H9 (cell line): ENCODE data around the gene PITPNB. TPM values are rescaled to one million over a fixed set of nuclear protein-coding genes. Genes with fewer than 3 reads are reported as not detected.

ENCODE experiments used
- DNase-seq: peaks from one replicate; pipeline ENCODE4 v3.0.0-alpha.2; 2017
- H2AFZ ChIP-seq: one replicate; pipeline ENCODE4 v1.6.1; 2013; ENCODE audit warnings: mild to moderate bottlenecking, low read length, control low read depth, moderate library complexity
- H2AK5ac ChIP-seq: 2 replicates; pipeline ENCODE4 v1.6.1; 2013; ENCODE audit warnings: low read length, control low read depth, mixed read lengths; ENCODE audit not compliant: insufficient read length
- H2BK120ac ChIP-seq: one replicate; pipeline ENCODE4 v1.6.1; 2013; ENCODE audit warnings: low read depth, mild to moderate bottlenecking, low read length, control low read depth, inconsistent platforms; ENCODE audit not compliant: poor library complexity, severe bottlenecking
- H2BK12ac ChIP-seq: 2 replicates; pipeline ENCODE4 v1.6.1; 2013; ENCODE audit warnings: low read length, control low read depth, mixed read lengths, low read depth; ENCODE audit not compliant: insufficient read length
- H2BK15ac ChIP-seq: 2 replicates; pipeline ENCODE4 v1.6.1; 2013; ENCODE audit warnings: low read depth, low read length, control low read depth
- H2BK20ac ChIP-seq: one replicate; pipeline ENCODE4 v1.6.1; 2013; ENCODE audit warnings: low read depth, mild to moderate bottlenecking, low read length, control low read depth, inconsistent platforms; ENCODE audit not compliant: poor library complexity, severe bottlenecking
- H2BK5ac ChIP-seq: 2 replicates; pipeline ENCODE4 v1.6.1; 2013; ENCODE audit warnings: low read length, control low read depth, mixed read lengths; ENCODE audit not compliant: insufficient read length
- H3K14ac ChIP-seq: 2 replicates; pipeline ENCODE4 v1.6.1; 2013; ENCODE audit warnings: low read length, control low read depth; ENCODE audit not compliant: insufficient read depth
- H3K18ac ChIP-seq: 2 replicates; pipeline ENCODE4 v1.6.1; 2013; ENCODE audit warnings: low read depth, mild to moderate bottlenecking, mixed read lengths, low read length, control low read depth; ENCODE audit not compliant: insufficient read length
- H3K23ac ChIP-seq: 2 replicates; pipeline ENCODE4 v1.6.1; 2013; ENCODE audit warnings: low read length, control low read depth, mixed read lengths, low read depth; ENCODE audit not compliant: insufficient read length
- H3K23me2 ChIP-seq: 2 replicates; pipeline ENCODE4 v1.6.1; 2013; ENCODE audit warnings: low read depth, mild to moderate bottlenecking, mixed read lengths, low read length, control low read depth; ENCODE audit not compliant: insufficient read length, poor library complexity, severe bottlenecking
- H3K27ac ChIP-seq: 2 replicates; pipeline ENCODE4 v1.5.1; 2013; ENCODE audit warnings: low read length, control low read depth, mixed read lengths, low read depth; ENCODE audit not compliant: insufficient read length
- H3K27me3 ChIP-seq: 2 replicates; pipeline ENCODE4 v1.6.1; 2013; ENCODE audit warnings: low read length, control low read depth, inconsistent platforms; ENCODE audit not compliant: insufficient read depth
- H3K4ac ChIP-seq: 2 replicates; pipeline ENCODE4 v1.6.1; 2013; ENCODE audit warnings: low read depth, mild to moderate bottlenecking, control low read depth, inconsistent platforms, low read length, moderate library complexity
- H3K4me1 ChIP-seq: 2 replicates; pipeline ENCODE4 v1.6.1; 2013; ENCODE audit warnings: low read length, control low read depth, inconsistent platforms; ENCODE audit not compliant: insufficient read depth
- H3K4me2 ChIP-seq: 2 replicates; pipeline ENCODE4 v1.6.1; 2013; ENCODE audit warnings: low read length, control low read depth, mixed read lengths; ENCODE audit not compliant: insufficient read length, insufficient read depth
- H3K56ac ChIP-seq: 2 replicates; pipeline ENCODE4 v1.6.1; 2013; ENCODE audit warnings: low read depth, mild to moderate bottlenecking, mixed read lengths, low read length, control low read depth; ENCODE audit not compliant: insufficient read length
- H3K79me1 ChIP-seq: 2 replicates; pipeline ENCODE4 v1.6.1; 2013; ENCODE audit warnings: low read depth, mild to moderate bottlenecking, moderate library complexity, low read length, control low read depth, inconsistent platforms; ENCODE audit not compliant: insufficient read depth, poor library complexity, severe bottlenecking
- H3K79me2 ChIP-seq: 2 replicates; pipeline ENCODE4 v1.6.1; 2013; ENCODE audit warnings: low read length, control low read depth, inconsistent platforms; ENCODE audit not compliant: insufficient read depth
- H3K9ac ChIP-seq: 2 replicates; pipeline ENCODE4 v1.6.1; 2013; ENCODE audit warnings: low read length, control low read depth, mixed read lengths; ENCODE audit not compliant: insufficient read length; ENCODE audit errors: extremely low read depth
- H3K9me3 ChIP-seq: one replicate; pipeline ENCODE4 v1.6.1; 2013; ENCODE audit warnings: low read depth, low read length, inconsistent platforms; ENCODE audit not compliant: control insufficient read depth
- H3T11ph ChIP-seq: one replicate; pipeline ENCODE4 v1.6.1; 2013; ENCODE audit warnings: mild to moderate bottlenecking, low read length, control low read depth, inconsistent platforms
- H4K20me1 ChIP-seq: one replicate; pipeline ENCODE4 v1.6.1; 2013; ENCODE audit not compliant: control insufficient read depth, insufficient read length, insufficient read depth
- H4K5ac ChIP-seq: 2 replicates; pipeline ENCODE4 v1.6.1; 2013; ENCODE audit warnings: low read depth, mild to moderate bottlenecking, mixed read lengths, low read length, control low read depth; ENCODE audit not compliant: insufficient read length
- H4K8ac ChIP-seq: replicated peaks from 2 replicates; pipeline ENCODE4 v1.6.1; 2013; ENCODE audit warnings: low read length, control low read depth, mixed read lengths, low read depth; ENCODE audit not compliant: insufficient read length
- H4K91ac ChIP-seq: 2 replicates; pipeline ENCODE4 v1.6.1; 2013; ENCODE audit warnings: low read depth, mild to moderate bottlenecking, moderate library complexity, mixed read lengths, low read length, control low read depth; ENCODE audit not compliant: insufficient read length
- H3K27ac Mint-ChIP-seq, 3 experiments: 2 replicates in 2 of 3; 3 replicates in 1 of 3; pipeline ENCODE4 v1.8.0; 2020 to 2021; ENCODE audit warnings: mixed read lengths in 3 of 3, mild to moderate bottlenecking in 1 of 3, moderate library complexity in 1 of 3
- H3K27me3 Mint-ChIP-seq: 2 replicates; pipeline ENCODE4 v1.8.0; 2021; ENCODE audit warnings: low read depth, mild to moderate bottlenecking, moderate library complexity, mixed read lengths
- H3K36me3 Mint-ChIP-seq, 3 experiments: 2 replicates in 2 of 3; 3 replicates in 1 of 3; pipeline ENCODE4 v1.8.0; 2020 to 2021; ENCODE audit warnings: low read depth in 3 of 3, mixed read lengths in 3 of 3; ENCODE audit not compliant: insufficient read depth in 1 of 3
- H3K4me1 Mint-ChIP-seq, 2 experiments: 2 replicates each; pipeline ENCODE4 v1.8.0; 2020; ENCODE audit warnings: mixed read lengths in 2 of 2
- H3K4me3 Mint-ChIP-seq, 2 experiments: 2 replicates in 1 of 2; 3 replicates in 1 of 2; pipeline ENCODE4 v1.8.0; 2020 to 2021; ENCODE audit warnings: mild to moderate bottlenecking in 2 of 2, mixed read lengths in 2 of 2, moderate library complexity in 1 of 2
- H3K9me3 Mint-ChIP-seq, 2 experiments: 2 replicates in 1 of 2; 3 replicates in 1 of 2; pipeline ENCODE4 v1.8.0; 2020; ENCODE audit warnings: mild to moderate bottlenecking in 2 of 2, mixed read lengths in 2 of 2, moderate library complexity in 1 of 2
- WGBS: extraction: QIAGEN DNeasy Blood & Tissue Kit; methylation state at CpG from one replicate; pipeline ENCODE4 v1.1.7; 2013; ENCODE audit warnings: missing lambda C conversion rate, low lambda C conversion rate, mixed read lengths; ENCODE audit not compliant: insufficient read length; ENCODE audit errors: extremely low coverage; 5-methylcytosine and 5-hydroxymethylcytosine counted together
- total RNA-seq: library from RNA; stranded (reverse); gene quantifications from 2 replicates; pipeline ENCODE4 v1.2.1, GENCODE V29; 2021
- TF ChIP-seq, protein P1 (sequence below): fragments of 200-600 bp; sonication (generic); conservative IDR thresholded peaks from 3 replicates; pipeline ENCODE4 v1.8.0; 2021; ENCODE audit warnings: antibody characterized with exemption, mild to moderate bottlenecking

PITPNB gene
- total RNA-seq, 1 experiment from 2014 or later, result 106 TPM

- no peak overlapping the region for H4K8ac ChIP-seq
- H3K23me2 ChIP-seq, result no peaks in the 10 kb centered on the region
- no peak overlapping the region for H2BK120ac ChIP-seq
- H3K27me3 ChIP-seq, result no peaks in the 10 kb centered on the region
- Mint-ChIP-seq H3K36me3 (peaks cover 11 to 26% (median 16%) of the 10 kb centered on the region in 3 experiments; a peak in 6 of 7 replicates), H3K27ac (peak overlapping the region; percentile 2 to 24 (median 15); a peak in 1 of 7 replicates), H3K4me1 (peaks cover 9 to 18% of the 10 kb centered on the region in 2 experiments), H3K4me3 (no peak overlapping the region), H3K9me3 (no peaks in the 10 kb centered on the region), H3K27me3 (no peaks in the 10 kb centered on the region)
- no peak overlapping the region for H4K5ac ChIP-seq
- no peaks in the 10 kb centered on the region; the same call in 1 of the 2 replicates for H3K4me1 ChIP-seq
- no peak overlapping the region for H2BK15ac ChIP-seq
- H2AFZ ChIP-seq, result no peak overlapping the region
- H4K91ac ChIP-seq, result no peak overlapping the region
- H3K23ac ChIP-seq, result no peak overlapping the region
- H3K27ac ChIP-seq, result no peak overlapping the region
- H3K4ac ChIP-seq, result no peak overlapping the region
- no peaks in the 10 kb centered on the region for H3K9me3 ChIP-seq
- H3T11ph ChIP-seq, result no peak overlapping the region
- no peak overlapping the region for H2BK20ac ChIP-seq
- no peak overlapping the region for H3K56ac ChIP-seq
- no peak overlapping the region for H3K18ac ChIP-seq
- H2BK12ac ChIP-seq, result no peak overlapping the region
- no peak overlapping the region for H2AK5ac ChIP-seq
- no peaks in the 10 kb centered on the region for H4K20me1 ChIP-seq
- peaks cover 3% of the 10 kb centered on the region for H3K79me1 ChIP-seq
- WGBS, result no CpG with 5 or more reads among the region's 3 CpGs
- H3K4me2 ChIP-seq, result no peak overlapping the region
- no peak overlapping the region for H2BK5ac ChIP-seq
- H3K9ac ChIP-seq, result no peak overlapping the region
- H3K14ac ChIP-seq, result no peak overlapping the region
- DNase-seq, result no peak
- TF ChIP-seq, protein P1, sequence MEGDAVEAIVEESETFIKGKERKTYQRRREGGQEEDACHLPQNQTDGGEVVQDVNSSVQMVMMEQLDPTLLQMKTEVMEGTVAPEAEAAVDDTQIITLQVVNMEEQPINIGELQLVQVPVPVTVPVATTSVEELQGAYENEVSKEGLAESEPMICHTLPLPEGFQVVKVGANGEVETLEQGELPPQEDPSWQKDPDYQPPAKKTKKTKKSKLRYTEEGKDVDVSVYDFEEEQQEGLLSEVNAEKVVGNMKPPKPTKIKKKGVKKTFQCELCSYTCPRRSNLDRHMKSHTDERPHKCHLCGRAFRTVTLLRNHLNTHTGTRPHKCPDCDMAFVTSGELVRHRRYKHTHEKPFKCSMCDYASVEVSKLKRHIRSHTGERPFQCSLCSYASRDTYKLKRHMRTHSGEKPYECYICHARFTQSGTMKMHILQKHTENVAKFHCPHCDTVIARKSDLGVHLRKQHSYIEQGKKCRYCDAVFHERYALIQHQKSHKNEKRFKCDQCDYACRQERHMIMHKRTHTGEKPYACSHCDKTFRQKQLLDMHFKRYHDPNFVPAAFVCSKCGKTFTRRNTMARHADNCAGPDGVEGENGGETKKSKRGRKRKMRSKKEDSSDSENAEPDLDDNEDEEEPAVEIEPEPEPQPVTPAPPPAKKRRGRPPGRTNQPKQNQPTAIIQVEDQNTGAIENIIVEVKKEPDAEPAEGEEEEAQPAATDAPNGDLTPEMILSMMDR, result no peak
- H3K79me2 ChIP-seq, result peaks cover 1% of the 10 kb centered on the region; the same call in 1 of the 2 replicates
Observed at GRCh38 chr22:27874764-27875163, 44.3 kb downstream of the PITPNB start.
